Omental fat pad (tissue), 4 donors: ENCODE results near the gene TTC7B. TPM values are rescaled to one million over a fixed set of nuclear protein-coding genes. Genes with fewer than 3 reads are reported as not detected.

ENCODE experiments used
- ATAC-seq: fragments of 150-250 bp; one replicate; pipeline ENCODE4 v1.9.1; 2016; ENCODE audit warnings: mild to moderate bottlenecking, moderate library complexity; ENCODE audit not compliant: low FRiP score
- DNase-seq: peaks from one replicate; pipeline ENCODE4 v3.0.0-alpha.2; 2019; ENCODE audit warnings: low spot score
- CTCF ChIP-seq, 3 donors: fragments of 450-650 bp; IDR thresholded peaks; one replicate each; pipeline ENCODE4 v1.5.1; 2016 to 2017; ENCODE audit warnings: antibody characterized with exemption in 3 of 3, mild to moderate bottlenecking in 3 of 3, moderate library complexity in 2 of 3
- total RNA-seq, 4 donors: library from RNA; depleted of rRNA; stranded (reverse); fragments of >200 nt; gene quantifications; one replicate each; pipeline ENCODE4 v1.1.0, GENCODE V29; 2016

TTC7B gene
- total RNA-seq, 4 donors from 2014 or later: 31.9 to 56.3 (median 38.4) TPM

- no peak for TF ChIP-seq CTCF (IDR thresholded peaks at IDR 0.05)
- ATAC-seq: no peak
- no peak for DNase-seq
Measured at GRCh38 chr14:90508536-90509254, 307.5 kb downstream of the TTC7B start.

DNA sequence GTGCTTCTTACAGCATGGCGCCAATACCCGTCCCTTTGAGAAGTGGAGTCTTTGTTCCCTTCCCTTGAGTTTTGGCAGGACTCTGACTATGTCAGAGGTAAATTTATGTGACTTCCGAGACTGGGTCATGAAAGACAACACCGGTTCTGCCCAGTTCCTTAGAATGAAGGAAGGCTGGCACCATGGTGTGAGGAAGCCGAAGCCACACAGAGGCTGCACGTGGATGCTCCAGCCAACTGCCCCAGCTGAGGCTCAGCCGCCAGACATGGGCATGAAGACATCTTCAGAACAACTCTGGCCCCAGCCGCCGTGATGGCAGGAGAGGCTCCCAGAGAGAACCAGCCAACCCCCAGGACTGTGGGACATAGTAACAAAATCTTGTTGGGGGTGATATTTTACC, 308.2 kb downstream of the TTC7B start:
- ATAC-seq: no peak
- no peak for DNase-seq
- TF ChIP-seq CTCF (IDR thresholded peaks at IDR 0.05): no peak

GRCh38 chr14:90507428-90507827, 308.8 kb downstream of the TTC7B start:
- ATAC-seq (no peak), DNase-seq (no peak)
- TF ChIP-seq CTCF (IDR thresholded peaks at IDR 0.05): no peak

DNA sequence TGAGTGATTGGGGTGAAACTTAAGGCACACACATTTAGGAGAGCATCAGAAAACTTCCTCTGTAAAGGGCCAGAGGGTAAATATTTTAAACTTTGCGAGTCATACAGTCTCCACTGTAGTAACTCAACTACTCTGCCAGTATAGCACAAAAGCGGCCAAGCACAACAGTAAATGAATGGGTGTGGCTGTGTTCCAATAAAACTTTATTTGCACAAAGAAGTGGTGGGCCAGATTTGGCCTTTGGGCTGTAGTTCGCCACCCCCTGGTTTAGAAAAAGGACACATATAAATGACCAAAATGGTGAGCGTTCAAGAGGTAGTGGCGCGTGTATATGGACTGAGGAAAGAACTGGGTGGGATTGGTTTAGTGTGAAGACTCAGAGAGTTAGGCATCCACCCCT, 309.5 kb downstream of the TTC7B start:
- ATAC-seq (no peak), DNase-seq (no peak)
- no peak for TF ChIP-seq CTCF (IDR thresholded peaks at IDR 0.05)

GRCh38 chr14:90505531-90505930, 310.7 kb downstream of the TTC7B start:
- TF ChIP-seq CTCF (IDR thresholded peaks at IDR 0.05): no peak
- no peak for DNase-seq
- no peak for ATAC-seq

DNA sequence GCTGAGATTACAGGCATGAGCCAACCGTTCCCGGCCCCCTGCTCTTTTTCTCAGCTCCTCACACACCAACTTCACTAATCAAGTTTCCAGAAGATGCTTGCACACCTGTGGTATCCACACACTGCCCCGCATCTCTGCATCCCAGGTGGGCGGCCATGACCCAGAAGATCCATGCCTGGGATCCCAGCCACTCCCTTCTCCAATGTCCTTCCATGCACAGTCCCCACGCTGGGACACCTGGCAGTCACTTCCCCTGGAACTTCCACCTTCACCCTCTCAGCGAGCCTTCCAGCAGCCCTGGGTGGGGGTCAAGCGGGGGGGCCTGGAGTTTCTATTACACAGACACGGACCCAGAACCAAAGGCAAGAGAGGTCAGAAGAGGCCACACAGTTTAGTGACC, 311.6 kb downstream of the TTC7B start:
- ATAC-seq (no peak), DNase-seq (no peak)
- no peak for TF ChIP-seq CTCF (IDR thresholded peaks at IDR 0.05)

GRCh38 chr14:90503582-90503981, 312.6 kb downstream of the TTC7B start:
- no peak for ATAC-seq
- DNase-seq: no peak
- TF ChIP-seq CTCF (IDR thresholded peaks at IDR 0.05): no peak
